HuH-7.5 (cell line): ENCODE measurements around the gene KCND1.

Source experiments
- DNase-seq: peaks from one replicate; pipeline ENCODE4 v3.0.0; 2011; ENCODE audit warnings: low spot score

The KCND1 gene

DNA sequence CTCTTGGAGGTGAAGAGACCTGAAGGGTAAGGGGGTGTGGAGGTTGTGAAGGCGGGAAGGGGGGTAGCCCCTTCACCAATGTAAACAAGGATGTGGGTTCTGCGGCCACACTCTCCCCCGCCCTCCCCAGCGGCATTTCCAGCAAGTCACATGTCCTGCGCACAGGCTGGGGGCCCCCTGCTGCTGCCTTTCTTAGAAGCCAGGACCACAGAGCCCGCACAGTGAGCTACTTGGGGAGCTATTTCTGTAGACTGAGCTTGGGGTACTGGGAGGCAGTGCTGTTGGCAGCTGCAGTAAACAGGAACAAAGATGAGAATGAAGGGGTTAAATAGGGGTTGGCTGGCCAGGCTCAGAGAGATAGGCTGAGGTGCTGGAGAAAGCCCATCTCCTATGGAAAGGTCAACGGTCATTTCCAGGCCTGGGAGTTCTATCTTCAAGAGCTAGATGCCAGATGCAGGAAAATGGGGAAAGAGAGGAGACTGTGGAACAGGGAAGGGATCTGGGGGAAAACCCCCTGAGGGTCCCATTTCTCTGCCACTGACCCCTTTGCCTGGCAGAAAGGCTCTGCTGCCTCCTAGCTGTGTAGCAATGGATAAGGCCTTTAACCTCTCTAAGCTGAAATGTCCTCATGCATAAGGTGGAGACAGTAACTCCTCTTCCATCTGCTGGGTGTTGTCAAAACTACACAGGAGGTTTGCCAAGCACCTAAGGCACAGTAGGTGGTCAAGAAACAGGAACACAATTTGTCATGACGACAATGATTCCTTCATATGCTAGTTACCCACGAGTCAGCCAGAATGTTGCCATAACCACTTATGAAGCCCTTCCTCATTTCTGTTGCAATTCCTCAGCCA lies 34.4 kb downstream of the KCND1 start:
- no peak for DNase-seq

DNA sequence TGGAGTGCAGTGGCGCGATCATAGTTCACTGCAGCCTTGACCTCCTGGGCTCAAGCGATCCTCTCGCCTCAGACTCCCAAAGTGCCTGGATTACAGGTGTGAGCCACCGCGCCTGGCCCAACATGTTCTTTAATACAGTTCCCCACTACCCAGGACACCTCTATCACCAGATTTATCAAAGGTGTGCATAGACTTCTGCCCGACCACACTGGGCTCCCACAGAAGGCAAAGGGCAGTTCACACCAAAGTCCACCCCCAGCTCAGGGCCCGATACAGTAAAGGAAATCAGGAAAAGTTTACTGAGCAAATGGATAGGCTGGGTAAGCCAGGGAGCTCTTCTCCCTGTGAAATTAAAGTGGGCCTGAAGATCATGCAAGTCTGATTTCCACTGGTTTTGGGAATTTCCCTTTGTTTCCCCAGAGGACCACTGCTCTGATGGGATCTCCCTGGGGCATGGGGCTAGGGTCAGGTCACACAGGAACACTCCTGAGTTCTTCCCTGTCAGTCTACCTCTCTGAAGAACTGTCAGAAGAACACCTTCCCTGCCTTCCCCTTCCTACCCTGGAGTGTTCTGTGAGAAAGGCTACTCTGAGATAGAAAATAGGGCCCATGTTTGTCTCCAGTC lies 35.1 kb downstream of the KCND1 start:
- no peak for DNase-seq

GRCh38 chrX:48935301-48935670 lies 36.4 kb downstream of the KCND1 start:
- no peak for DNase-seq

DNA sequence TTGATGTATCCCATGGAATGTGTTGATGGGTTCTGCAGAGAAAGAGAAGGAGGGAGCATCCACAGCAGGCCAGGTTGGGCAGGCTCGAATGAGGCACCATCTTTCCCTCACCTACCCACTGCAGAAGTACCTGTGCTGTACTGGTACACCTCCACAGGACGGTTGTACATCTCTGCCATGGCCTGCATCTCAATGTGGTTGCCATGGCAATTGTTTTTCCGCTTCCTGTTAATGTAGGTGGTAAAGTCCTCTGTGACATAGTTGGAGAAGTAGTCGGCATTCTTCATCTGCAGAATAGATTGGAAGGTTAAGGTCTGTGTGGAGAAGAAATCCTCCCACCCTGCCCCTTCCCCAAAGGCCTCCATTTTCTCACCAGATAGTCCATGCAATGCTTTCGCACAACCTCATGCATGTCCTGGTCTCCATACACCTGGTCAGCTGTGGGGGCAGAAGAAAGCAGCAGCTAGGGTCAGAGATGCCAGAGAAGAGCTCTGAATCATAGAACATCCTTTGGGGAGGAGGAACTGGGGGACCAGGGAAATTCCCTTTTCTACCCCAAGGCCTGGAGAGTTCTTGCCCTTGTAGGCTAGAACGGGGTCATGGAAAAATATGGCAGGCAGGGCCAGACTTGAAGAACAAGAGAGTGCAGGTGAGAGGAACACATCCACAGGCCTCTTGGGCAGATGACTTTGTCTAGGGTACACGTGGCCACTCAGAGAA lies 36.9 kb downstream of the KCND1 start:
- DNase-seq, result no peak

- DNase-seq, result no peak
Observed at GRCh38 chrX:48933757-48934156, 37.9 kb downstream of the KCND1 start.

- no peak for DNase-seq
Observed at GRCh38 chrX:48927736-48928382, 43.8 kb downstream of the KCND1 start.

DNA sequence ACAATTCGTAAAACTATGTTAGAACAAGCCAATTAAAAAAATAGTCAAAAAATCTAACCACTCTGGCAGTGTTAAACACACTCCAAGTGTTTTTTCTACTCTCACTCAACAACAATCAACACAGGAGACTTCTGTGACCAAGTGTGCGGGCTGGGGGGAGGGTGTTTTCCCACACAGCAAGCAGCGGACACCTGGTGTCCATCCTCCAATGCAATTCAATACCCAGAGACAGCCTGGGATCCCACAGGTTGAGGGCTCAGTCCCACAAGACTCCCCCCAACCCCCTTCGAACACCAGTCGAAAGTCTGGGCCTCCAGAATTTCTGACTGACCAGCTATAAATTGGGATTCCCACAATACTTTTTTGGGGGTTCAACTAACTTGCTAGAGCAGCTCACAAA lies 44.5 kb downstream of the KCND1 start:
- DNase-seq, result no peak

- DNase-seq, result no peak
Observed at GRCh38 chrX:48924270-48924669, 47.4 kb downstream of the KCND1 start.

- DNase-seq, result no peak
Observed at GRCh38 chrX:48923771-48924170, 47.9 kb downstream of the KCND1 start.

DNA sequence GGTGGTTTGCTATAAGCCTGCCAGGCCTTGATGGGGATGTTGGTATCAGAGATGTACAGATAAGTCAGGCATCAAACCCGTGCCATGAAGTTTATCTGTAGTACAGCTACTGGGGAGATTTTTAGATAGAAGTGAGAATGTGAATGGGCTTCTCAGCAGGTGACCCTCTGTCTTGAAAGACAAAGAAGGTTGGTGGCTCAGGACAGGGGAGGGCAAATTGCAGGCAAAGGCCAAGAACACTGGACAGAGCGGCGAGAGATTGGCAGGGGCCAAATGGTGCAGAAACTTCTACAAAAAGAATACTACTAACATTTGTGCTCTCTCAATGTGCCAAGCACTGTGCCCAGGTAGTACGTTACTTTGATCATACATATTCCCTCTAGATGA lies 50.9 kb downstream of the KCND1 start:
- no peak for DNase-seq

DNA sequence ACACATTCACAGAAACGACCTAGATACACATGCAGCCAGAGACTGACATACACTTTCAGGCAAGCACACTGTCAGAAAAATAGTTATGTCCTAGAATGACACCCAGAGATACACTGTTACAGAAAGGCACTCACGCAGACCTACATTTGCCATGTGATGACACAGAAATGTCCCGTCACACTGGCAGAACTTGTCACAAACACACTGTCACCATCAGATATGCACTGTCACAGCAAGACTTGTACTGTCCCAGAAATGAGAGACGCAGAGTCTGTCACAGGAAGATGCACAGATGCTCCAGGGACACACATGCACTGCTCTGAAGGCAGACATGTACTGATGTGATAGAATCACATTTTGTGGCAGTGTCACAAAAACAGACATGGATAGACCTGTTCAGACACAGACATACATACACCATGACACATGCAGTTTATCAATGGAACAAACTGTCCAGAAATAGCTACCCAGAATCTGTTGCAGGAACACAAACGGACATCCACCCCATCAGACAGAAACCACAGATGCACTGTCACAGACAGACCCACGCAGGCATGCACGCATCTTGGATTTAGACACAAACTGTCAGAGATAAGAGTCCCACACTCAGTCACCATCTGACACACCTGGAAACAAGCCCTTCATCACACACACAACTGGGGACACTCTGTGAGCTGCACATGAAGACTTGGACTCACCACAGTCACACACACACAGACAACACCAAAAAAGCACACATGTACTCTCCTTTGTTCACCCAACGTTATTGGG lies 51.5 kb downstream of the KCND1 start:
- no peak for DNase-seq

GRCh38 chrX:48919360-48919841 lies 52.2 kb downstream of the KCND1 start:
- peak; percentile 33 for DNase-seq

DNA sequence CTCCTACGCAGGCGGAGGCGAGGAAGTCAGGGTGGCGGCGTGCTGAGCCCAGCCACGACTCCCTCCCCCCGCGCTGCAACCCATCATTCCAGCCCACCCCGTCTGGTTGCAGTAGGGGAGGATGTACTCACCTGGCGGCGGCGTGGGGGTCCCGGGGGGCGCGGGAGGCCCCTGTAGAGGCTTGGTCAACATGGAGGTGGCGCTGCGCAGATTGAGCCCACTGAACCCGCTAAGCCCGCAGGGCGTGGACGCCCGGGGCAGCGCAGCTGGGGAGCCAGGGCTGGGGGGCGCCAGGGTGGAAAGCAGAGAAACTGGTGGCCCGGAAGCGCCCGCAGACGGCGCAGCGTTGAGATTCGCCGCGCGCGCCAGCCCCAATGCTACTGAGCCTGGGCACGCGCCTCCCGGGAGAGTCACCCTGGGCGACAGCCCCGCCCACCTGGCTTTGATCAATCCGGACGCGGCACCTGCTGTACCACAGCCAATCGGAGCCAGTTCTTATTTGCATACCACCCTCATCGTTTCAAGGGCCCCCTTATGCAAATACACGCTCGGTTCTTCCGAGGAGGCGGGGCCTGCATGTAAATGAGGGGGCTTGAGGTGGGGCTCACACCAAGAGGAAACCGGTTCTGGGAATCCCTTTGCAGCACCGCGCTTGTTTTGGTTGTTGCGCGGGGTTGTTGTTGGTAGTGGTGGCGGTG lies 52.9 kb downstream of the KCND1 start, which contains the start of gene PIM2:
Gene PIM2, minus strand, starts transcription at position 382 of the 698 bp plus-strand sequence. Its CDS starts 190 bp downstream, at position 192.
- DNase-seq, result peak; percentile 89

DNA sequence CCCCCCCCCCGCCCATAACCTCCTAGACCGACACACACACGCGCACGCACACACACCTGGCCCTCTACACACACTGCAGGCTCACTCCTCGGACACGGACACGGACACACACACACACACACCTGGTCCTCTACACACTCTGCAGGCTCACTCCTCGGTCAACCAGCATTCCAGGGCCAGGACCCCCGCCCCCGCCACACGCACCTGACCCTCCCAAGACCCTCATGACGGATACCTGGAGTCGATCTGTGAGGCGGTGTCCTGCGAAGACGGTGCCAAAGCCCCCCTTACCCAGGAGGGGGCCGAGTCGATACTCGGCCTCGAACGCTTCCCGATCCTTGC lies 53.4 kb downstream of the KCND1 start:
- no peak for DNase-seq

DNA sequence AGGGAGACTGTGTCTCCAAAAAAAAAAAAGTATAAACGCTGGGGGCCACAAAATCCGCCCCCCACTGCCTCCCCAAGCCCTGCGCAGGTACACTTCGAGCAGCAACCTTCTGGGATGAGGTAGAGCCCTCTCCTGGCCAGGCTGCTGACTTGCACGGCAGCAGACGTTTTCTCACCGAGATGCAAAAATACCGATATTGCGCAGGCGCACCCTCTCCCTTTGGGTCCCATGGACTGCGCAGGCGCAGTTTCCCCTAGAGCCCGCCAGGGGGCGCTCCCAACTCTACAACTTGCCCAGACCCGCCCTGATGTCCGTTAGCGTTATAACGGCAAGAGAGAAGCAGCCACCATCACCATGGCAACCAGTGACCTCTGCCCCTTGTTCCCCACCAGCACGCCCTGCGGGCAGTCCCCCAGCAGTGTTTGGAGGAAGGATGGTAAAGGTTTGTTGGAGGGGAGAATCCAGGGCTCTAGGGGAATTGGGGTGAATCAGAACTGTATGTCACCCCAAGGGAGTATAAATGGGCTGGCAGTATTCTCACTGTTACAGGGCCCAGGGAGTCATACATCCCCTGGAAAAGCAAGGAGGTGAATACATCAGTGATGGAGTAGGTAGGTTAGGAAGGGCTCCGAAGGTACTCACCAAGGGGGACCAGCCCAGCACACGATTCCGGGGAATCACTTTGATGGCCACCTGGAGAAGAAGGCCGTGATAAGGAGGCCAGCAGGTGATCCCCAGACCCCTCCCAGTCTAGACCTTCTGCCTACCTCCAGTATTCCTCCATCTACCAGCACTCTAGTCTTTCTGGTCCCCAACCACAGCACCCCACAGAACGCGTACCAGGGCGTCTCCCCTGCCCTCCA lies 54.3 kb downstream of the KCND1 start:
- peak; percentile 86 for DNase-seq

DNA sequence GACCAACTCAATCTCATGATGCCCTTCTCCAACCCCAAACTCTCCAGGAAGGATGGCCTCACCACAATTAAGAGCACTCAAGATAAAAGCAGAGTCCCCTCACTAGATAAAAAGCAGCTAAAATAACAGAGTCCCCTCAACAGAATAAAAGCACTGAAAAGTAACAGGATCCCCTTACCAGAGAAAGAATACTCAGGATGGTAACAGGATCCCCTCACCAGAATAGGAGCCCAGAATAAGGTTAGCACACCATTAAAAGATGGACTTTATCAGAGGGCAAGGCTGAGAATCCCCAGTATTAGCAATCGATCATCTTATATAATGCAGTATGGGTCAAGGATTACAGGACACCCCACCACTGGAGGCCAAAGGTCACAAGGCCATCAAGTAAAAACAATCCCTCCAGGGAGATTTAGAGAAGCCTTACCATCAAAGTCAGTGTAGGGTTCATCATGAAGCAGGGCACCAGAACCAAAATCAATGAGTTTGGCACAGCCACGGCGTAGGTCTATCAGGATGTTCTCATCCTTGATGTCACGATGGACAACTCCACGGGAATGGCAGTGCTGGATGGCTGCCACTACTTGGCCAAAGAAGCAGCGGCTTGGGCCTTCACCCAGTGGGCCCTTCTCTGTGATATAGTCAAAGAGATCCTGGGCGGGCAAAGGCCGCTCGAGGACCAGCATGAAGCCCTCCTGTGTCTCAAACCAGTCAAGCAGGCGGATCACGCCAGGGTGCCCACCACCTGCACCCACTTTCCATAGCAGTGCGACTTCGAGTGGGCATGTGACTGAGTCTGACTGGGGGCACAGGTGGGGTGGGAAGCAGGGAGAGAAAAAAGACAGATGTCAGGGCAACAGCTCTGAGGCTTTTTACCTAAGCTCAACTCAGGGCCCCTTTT lies 56.8 kb downstream of the KCND1 start:
- DNase-seq, result no peak

- no peak for DNase-seq
Observed at GRCh38 chrX:48913605-48914366, 57.9 kb downstream of the KCND1 start.
